ENCODE results near the gene UNC13D.

UNC13D gene

GRCh38 chr17:75828741-75829140 is 15.5 kb downstream of the UNC13D start:
- H3K27ac ChIP-seq (ENCODE audit: poor library complexity, severe bottlenecking) = no peak overlapping the region
- DNase-seq (ENCODE audit: low spot score) (peak; percentile 65), ATAC-seq (ENCODE audit: low read depth) (no peak)
- H3K4me1 ChIP-seq (ENCODE audit: insufficient read depth, poor library complexity, severe bottlenecking) = peaks cover 10% of the 10 kb centered on the region
- peaks cover 9% of the 10 kb centered on the region; the same call in 1 of the 2 replicates for H3K36me3 ChIP-seq (ENCODE audit: low read depth)
- H3K9me3 ChIP-seq (ENCODE audit: severe bottlenecking) = no peaks in the 10 kb centered on the region
- no peak overlapping the region for H3K4me3 ChIP-seq (ENCODE audit: severe bottlenecking)
- H3K27me3 ChIP-seq (ENCODE audit: insufficient read depth, poor library complexity, severe bottlenecking) = no peaks in the 10 kb centered on the region
- TF ChIP-seq, protein P1, sequence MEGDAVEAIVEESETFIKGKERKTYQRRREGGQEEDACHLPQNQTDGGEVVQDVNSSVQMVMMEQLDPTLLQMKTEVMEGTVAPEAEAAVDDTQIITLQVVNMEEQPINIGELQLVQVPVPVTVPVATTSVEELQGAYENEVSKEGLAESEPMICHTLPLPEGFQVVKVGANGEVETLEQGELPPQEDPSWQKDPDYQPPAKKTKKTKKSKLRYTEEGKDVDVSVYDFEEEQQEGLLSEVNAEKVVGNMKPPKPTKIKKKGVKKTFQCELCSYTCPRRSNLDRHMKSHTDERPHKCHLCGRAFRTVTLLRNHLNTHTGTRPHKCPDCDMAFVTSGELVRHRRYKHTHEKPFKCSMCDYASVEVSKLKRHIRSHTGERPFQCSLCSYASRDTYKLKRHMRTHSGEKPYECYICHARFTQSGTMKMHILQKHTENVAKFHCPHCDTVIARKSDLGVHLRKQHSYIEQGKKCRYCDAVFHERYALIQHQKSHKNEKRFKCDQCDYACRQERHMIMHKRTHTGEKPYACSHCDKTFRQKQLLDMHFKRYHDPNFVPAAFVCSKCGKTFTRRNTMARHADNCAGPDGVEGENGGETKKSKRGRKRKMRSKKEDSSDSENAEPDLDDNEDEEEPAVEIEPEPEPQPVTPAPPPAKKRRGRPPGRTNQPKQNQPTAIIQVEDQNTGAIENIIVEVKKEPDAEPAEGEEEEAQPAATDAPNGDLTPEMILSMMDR (IDR thresholded peaks at IDR 0.05; ENCODE audit: poor library complexity, severe bottlenecking) = no peak

GRCh38 chr17:75828076-75828400 is 16.2 kb downstream of the UNC13D start:
- peaks cover 10% of the 10 kb centered on the region for H3K4me1 ChIP-seq (ENCODE audit: insufficient read depth, poor library complexity, severe bottlenecking)
- DNase-seq (ENCODE audit: low spot score) (no peak), ATAC-seq (ENCODE audit: low read depth) (no peak)
- peaks cover 16% of the 10 kb centered on the region for H3K36me3 ChIP-seq (ENCODE audit: low read depth)
- TF ChIP-seq, protein P1 (IDR thresholded peaks at IDR 0.05; ENCODE audit: poor library complexity, severe bottlenecking) = no peak
- no peak overlapping the region for H3K27ac ChIP-seq (ENCODE audit: poor library complexity, severe bottlenecking)
- no peak overlapping the region for H3K4me3 ChIP-seq (ENCODE audit: severe bottlenecking)
- H3K27me3 ChIP-seq (ENCODE audit: insufficient read depth, poor library complexity, severe bottlenecking) = no peaks in the 10 kb centered on the region
- no peaks in the 10 kb centered on the region for H3K9me3 ChIP-seq (ENCODE audit: severe bottlenecking)

GRCh38 chr17:75827308-75828075 is 16.7 kb downstream of the UNC13D start:
- Histone ChIP-seq H3K4me1 (ENCODE audit: insufficient read depth, poor library complexity, severe bottlenecking) (peaks cover 9% of the 10 kb centered on the region), H3K9me3 (ENCODE audit: severe bottlenecking) (no peaks in the 10 kb centered on the region), H3K4me3 (ENCODE audit: severe bottlenecking) (no peak overlapping the region), H3K36me3 (ENCODE audit: low read depth) (peaks cover 18% of the 10 kb centered on the region), H3K27me3 (ENCODE audit: insufficient read depth, poor library complexity, severe bottlenecking) (no peaks in the 10 kb centered on the region), H3K27ac (ENCODE audit: poor library complexity, severe bottlenecking) (no peak overlapping the region)
- ATAC-seq (ENCODE audit: low read depth) (peak; percentile 50), DNase-seq (ENCODE audit: low spot score) (peak; percentile 68)
- TF ChIP-seq, protein P1 (IDR thresholded peaks at IDR 0.05; ENCODE audit: poor library complexity, severe bottlenecking) = peak; percentile 57

- TF ChIP-seq, protein P1 (IDR thresholded peaks at IDR 0.05; ENCODE audit: poor library complexity, severe bottlenecking) = no peak
- Histone ChIP-seq H3K27ac (ENCODE audit: poor library complexity, severe bottlenecking) (no peak overlapping the region), H3K36me3 (ENCODE audit: low read depth) (peaks cover 26% of the 10 kb centered on the region), H3K4me3 (ENCODE audit: severe bottlenecking) (no peak overlapping the region), H3K9me3 (ENCODE audit: severe bottlenecking) (no peaks in the 10 kb centered on the region), H3K27me3 (ENCODE audit: insufficient read depth, poor library complexity, severe bottlenecking) (no peaks in the 10 kb centered on the region), H3K4me1 (ENCODE audit: insufficient read depth, poor library complexity, severe bottlenecking) (peaks cover 1% of the 10 kb centered on the region)
- peak; percentile 51 for DNase-seq (ENCODE audit: low spot score)
- no peak for ATAC-seq (ENCODE audit: low read depth)
Measured at GRCh38 chr17:75826561-75827307, 17.5 kb downstream of the UNC13D start.
